Amniotic stem cell (primary cell): Measurements from ENCODE around the gene VPS37D.
A peak's percentile ranks its signal among the peaks of the same experiment; 100 is the strongest.
"Not testable (repeated sequence)": the region's sequence is repeated elsewhere in the genome, so short reads cannot be mapped to it uniquely, and the experiment has no call there.

Experiments used
- DNase-seq: peaks from one replicate; lab custom pipeline; 2025; lab: John Stamatoyannopoulos, UW

The VPS37D gene

DNA sequence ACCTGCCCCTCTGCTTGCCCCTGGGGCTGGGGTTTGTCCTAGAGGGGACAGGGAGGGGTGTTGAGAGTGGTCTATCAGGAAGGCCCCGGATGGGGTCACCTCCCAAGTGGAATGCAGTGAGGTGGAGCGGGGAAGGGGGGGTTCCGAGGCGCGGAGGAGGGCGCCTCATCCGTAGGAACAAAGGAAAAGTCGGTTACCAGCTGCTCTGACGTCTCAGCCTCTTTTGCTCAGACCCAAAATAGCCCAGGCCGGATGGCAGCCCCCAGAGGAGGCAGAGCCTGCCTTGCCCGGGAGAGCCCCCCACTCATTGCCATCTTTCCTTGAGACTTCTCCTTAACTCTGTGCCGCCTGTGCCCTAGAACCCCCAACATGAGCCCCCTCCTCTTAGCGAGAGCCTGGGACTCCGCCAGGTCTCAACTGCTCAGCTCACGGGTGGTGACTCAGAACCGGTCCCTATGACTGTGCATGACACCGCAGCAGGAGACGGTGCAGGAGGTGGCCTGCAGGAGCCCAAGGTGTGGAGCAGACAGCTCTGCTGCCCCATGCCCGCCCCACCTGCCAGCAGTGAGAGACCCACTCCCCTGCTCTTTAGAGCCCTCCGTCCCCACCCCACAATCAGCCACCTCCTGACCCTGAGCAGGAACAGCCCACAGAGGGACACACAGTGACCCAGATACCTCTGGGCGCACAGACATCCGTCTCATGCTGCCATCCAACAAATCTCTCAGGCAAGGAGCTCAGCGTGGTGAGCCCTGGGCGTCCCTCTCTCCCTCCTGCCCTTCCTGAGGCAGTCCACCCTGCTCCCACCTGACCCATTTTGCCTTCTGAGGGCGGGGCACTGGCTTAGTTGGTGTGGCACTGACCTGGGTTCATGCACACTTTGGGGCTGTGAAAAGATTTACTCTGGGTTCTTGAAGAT is 38.8 kb downstream of the VPS37D start:
- DNase-seq = no peak

DNA sequence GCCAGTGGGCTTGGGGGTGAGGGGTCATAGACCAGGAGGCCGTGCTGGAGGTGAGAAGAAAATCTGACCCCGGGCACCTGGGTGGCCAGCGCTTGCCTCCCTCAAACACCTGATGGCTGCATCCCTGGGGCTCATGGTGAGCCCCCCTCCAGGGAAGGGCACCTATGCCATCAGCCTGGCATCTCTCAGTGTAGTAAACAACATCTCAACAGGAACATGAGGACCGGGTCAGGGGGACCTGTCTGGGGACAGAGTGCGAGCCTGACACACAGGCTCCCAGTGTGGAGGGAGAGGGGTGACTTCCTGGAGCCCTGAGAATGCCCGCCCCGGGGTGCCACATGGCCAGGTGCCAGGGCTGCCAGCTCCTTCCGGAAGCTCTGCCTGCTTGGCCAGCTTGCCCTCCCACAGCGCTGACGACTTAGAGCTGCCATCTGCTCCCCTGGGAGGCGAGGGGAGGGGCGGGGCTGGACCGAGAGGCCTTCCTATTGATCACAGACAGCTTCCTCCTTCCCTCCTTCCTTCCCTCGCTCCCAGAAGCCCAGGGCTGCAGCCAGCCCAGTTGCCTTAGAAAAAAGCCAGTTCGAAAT is 39.5 kb downstream of the VPS37D start:
- DNase-seq = no peak

DNA sequence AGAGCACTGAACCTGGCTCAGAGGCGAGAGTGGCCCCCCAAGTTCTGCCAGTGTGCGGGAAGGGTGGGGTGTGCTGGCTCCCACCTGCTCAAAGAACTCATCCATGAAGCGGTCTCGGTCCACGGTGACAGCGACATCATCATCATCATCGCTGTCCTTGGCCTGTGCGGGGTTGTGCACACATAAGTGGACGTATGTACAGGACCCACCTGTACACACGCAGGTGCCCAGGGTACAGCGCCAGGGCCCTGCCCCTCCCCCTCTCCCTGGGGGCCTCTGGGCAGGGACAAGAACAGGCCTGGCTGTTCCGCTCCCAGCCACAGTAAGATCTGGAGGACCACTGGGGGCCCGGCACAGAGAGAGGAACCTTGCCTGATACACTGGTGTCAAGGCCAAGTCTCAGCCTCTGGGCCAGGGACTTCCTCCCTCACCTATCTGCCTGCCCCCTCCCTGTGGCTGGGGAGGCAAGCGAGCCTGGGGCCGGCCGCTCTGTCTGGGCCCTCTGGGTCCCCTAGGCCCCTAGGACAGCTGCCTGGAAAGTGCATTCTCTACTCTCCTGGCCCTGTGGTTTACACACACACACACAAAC is 41.4 kb downstream of the VPS37D start:
- no peak for DNase-seq

DNA sequence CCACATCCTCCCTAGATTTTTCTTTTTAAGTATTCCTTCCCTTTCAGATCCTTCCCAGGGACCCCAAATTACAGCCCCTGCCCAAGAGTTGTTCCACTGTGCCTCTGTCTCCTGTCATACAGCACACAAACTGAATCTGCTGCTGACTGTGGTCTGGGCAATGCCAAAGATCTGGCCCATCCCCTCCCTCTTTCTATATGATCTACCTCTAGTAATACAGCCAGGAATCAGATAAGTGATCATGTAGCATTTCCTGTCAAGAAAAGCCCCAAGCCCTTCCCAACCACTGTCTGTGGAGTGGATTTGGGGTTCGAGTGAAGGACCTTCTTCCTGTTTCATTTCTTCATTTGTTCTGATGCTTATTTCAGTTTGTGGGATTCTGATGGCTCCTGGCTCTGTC is 45.1 kb downstream of the VPS37D start:
- DNase-seq = no peak

DNA sequence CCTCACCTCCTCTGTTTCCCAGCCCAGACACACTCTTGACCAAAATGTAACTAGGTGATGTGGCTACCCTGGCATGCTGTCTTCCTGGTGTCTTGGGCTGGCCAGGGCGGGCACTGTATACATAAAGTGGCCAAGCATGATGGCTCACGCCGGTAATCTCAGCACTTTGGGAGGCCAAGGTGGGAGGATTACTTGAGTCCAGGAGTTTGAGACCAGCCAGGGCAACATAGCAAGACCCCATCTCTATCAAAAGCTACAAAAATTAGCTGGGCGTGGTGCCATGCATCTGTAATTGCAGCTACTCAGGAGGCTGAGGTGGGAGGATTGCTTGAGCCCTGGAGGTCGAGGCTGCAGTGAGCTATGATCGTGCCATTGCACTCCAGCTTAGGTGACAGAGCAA is 45.7 kb downstream of the VPS37D start:
- not testable (repeated sequence) for DNase-seq

DNA sequence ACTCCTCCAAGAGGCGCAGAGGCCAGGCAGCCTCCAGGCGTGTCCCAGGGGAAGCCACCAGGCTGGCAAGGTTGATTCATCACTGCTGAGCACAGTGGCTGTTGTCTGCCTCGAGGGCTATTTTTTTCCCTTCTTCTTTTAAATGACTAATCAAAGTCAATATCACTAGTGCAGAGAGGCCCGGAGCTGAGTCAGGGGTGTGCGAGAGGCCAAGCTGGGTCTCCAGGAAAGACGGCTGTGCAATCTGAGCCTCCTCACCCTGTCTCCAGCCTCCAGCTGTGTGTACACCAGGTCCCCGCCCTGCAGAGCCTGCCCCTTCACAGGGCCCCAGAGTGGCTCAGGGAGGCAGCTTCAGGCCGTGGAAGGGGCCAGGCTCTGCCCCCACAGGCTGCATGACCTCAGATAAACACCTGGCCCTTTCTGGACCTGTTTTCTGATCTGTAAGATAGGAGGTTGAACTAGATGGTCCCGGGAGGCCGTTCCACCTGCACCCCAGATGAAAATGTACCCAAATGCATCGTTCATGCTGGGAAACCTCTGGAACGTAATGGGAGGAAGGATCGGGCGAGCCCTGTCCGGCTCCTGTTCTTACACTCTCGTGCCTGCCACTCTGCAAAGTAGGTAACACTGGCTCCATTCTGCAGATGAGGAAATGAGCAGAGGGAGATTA is 48.2 kb downstream of the VPS37D start:
- peak; percentile 97 for DNase-seq

DNA sequence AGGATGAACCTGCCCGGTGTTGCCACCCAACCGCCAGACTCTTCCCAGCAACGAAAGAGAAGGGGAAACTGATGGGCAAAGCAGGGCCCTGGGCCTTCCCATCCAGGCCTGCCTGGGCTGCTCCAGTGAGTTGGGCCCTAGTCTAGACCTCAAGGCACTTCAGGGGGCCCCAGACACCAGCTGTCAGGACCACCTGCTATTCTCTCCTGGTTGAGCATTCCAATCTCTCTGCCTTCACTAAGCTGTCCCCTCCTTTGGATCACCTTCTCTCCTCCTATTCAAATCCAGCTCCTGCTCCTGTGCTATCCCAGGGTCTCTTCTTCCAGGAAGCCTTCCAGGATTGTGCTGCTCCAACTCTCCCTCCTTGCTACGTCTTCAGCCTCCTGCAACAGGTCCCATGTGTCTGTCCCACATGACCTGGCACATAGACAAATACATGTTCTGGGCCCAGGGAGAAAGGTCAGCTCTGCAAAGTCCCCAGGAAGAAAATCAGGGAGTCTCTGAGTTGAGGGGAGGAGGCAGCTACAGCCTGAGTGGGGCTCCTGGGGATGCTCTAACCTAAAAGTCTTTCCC is 48.8 kb downstream of the VPS37D start:
- DNase-seq = no peak

DNA sequence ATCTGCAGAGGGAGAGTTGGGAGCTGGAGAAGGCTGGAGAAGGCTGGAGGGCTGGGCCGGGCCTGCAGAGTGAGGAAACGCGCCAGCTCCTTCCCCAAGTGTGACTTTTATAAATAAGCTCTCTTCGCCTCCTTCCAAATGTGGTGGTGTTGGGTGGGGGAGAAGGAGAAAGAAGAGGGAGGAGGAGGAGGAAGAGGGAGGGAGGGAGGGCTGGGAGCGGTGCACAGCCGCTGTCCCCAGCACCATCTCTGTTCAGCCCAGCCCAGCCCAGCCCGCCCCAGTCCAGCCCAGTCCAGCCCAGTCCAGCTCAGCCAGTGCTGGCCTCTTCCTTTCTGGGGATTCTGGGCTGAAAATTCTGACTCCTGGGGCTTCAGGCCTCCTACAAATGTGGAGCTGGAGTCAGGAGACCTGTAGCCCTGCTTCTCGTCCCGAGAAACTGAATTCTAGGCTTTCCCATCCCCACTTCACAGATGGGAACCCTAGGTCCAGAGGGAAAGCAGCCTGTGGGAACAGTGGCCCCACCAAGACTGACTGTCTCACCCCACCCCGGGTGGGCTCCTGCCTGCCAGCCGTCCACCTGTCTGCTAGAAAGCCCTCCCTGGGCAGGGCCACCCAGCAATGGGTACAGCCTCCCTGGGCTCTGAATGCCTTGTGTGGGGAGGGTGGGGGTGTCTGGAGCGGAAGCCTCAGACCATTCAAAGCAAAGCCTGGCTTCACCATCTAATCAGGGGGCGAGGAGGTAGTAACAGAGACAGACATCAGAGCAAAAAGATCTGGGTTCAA is 49.6 kb downstream of the VPS37D start:
- DNase-seq = no peak

DNA sequence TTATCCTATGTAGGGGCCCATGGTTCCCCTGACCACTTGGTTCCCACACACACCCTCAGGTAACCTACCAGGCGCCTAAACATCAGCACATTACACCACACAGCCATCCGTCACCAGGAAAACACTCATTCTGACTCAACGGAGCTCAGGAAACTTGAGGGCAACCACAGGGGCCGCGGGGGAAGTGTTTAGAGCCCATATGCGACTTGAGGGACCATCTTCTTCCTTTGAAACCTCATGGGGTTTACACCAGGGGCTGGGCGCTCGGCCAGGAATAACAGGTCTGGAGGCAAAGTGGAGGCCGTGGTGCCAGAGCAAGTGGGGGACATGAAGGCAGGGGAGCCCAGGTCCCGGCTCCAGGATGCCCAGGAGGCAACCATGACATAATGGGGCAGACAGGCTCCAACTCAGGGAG is 50.4 kb downstream of the VPS37D start:
- peak; percentile 61 for DNase-seq

DNA sequence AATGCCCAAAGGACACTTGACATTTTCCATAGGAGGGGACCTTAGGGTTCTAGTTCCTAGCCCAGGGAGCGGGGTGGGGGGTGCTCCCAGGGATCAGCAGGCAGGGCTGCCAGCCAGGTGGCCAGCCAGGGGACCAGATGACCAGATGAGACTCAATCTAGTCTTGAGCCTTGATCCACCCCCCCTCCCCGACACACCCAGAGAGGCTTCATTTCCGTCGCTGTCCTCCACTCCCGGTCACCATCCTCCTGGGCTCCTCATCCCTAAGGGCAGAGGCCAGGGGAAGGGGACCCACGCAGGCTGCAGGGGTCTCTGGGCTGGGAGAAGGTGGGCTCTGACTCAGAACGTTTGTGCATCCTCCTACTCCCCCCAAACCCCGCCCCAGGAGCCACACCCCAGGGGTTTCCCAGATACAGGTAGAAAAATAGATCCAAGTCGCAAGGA is 50.8 kb downstream of the VPS37D start:
- DNase-seq = no peak

DNA sequence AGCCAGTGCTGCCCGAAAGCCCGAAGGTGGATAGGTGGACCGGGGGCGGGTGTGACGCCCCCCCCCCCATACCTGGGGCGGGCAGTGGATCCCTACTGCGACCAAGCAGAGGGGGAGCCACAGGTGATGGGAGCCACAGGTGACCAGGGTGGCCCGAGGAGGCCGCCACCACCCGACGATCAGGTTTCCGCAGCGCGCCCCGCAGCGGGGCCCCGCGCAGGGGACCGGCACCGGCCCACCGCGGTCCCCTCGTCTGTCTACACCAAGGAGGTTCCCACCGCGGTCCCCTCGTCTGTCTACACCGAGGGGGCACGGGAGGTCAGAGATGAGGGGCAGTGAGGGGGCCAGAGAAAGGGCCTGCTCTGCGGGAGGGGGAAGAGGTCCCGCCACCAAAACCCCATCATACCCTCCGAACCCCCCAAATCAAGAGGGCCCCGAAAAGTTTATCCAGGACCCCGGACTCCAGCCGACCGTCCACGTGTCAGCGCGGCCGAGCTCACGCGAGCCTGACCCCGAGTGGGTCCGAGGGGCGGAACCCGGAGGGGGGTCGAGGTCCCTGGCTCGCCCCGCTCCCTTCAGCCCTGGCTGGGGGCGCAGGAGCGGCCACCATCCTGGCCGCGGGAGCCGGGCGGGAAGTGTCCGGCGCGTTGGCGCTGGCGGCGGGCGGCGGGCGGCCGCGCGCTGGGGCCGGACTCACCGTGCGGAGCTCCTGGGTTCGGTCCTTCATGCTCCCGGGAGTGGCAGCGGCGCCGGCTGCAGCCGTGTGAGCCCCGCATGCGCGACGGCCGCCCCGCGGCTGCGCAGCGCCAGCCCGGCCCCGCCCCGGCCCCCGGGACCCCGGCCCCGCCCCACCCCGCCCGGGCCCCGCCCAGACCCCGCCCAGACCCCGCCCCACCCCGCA is 51.5 kb downstream of the VPS37D start, which contains the start of gene STX1A:
Gene STX1A (minus strand): TSS at position 765 of the 901 bp plus-strand sequence. CDS start 38 bp downstream, at position 727.
- peak; percentile 63 for DNase-seq

DNA sequence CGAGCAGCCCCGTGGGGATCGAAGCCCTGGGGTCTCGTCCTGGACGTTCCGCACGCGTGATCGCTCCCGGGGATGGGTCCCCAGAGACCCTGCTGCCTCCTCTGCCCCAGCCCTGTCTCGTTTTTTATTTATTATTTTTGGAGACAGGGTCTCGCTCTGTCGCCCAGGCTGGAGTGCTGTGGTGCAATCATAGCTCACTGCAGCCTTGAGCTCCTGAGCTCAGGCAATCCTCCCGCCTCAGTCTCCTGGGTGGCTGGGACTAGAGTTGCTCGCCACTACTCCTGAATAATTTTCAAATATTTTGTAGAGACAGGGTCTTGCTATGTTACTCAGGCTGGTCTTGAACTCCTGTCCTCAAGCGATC is 52.2 kb downstream of the VPS37D start:
- no peak for DNase-seq

DNA sequence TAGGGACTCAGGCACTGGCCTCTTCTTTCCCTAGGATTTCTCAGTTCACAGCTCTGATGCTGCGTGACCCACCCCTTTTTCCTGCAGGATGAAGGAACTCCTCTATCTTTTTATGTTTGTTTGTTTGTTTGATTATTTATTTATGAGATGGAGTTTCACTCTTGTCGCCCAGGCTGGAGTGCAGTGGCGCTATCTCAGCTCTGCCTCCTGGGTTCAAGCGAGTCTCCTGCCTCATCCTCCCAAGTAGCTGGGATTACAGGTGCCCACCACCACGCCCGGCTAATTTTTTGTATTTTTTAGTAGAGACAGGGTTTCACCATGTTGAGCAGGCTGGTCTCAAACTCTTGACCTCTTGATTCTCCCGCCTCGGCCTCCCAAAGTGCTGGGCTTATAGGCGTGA is 52.8 kb downstream of the VPS37D start:
- not testable (repeated sequence) for DNase-seq

DNA sequence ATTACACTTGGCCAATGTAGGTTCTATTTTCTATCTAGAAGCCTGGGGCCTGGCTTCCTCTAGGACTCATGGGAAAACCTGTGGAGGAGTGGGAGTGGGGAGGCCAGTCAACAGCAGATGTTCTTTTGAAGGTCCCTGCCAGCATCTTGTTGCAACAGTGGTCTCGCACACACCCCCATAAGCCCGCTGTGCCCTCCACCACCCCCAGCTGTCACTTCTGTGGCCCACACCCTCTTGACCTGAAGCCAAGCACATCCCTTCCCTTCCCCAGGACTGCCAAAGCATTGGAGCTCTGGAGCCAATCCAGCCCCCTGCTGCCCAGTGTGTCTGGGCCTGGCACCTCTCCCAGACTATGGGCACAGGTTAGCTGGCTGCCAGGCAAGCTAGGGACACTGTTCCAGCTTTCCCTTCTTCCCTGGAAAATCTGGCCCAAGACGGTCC is 53.8 kb downstream of the VPS37D start:
- DNase-seq = no peak
